ENCODE results near the gene ART4.

DNA sequence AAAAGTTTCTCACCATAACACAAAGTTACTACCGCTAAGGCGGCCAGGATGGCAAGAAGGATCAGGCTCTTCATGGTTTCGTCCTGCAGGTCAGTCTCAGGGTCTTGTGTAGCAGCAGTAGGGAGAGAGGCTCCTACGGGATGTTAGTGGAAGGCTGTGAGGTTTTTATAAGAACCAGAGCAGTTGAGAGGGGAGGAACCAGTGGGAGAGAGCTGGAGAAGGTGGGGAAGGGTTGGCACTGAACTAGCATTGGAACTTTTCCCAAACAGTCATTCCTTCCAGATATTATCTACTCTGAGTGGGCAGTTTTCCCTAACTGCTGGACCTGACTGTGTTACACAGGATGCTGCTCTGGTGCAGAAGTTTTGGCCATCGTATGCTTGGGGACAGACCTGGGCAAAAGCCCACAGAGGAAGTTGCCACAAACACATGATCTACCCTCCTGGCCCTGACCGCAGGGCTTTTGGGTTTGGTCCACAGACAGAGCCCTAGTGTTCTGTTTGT, 42.4 kb upstream of the ART4 start, which contains the start of gene MGP:
- TF ChIP-seq, protein P1, sequence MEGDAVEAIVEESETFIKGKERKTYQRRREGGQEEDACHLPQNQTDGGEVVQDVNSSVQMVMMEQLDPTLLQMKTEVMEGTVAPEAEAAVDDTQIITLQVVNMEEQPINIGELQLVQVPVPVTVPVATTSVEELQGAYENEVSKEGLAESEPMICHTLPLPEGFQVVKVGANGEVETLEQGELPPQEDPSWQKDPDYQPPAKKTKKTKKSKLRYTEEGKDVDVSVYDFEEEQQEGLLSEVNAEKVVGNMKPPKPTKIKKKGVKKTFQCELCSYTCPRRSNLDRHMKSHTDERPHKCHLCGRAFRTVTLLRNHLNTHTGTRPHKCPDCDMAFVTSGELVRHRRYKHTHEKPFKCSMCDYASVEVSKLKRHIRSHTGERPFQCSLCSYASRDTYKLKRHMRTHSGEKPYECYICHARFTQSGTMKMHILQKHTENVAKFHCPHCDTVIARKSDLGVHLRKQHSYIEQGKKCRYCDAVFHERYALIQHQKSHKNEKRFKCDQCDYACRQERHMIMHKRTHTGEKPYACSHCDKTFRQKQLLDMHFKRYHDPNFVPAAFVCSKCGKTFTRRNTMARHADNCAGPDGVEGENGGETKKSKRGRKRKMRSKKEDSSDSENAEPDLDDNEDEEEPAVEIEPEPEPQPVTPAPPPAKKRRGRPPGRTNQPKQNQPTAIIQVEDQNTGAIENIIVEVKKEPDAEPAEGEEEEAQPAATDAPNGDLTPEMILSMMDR (IDR thresholded peaks at IDR 0.05) = no peak
- TF ChIP-seq POLR2A (IDR thresholded peaks at IDR 0.05) (peak in 1 of 2 donors; percentile 52), POLR2AphosphoS5 (IDR thresholded peaks at IDR 0.05; ENCODE audit: insufficient read depth in 1 of 2, low read depth in 1 of 2) (no peak)
